ENCODE results near the gene SPACDR.

Gene SPACDR

DNA sequence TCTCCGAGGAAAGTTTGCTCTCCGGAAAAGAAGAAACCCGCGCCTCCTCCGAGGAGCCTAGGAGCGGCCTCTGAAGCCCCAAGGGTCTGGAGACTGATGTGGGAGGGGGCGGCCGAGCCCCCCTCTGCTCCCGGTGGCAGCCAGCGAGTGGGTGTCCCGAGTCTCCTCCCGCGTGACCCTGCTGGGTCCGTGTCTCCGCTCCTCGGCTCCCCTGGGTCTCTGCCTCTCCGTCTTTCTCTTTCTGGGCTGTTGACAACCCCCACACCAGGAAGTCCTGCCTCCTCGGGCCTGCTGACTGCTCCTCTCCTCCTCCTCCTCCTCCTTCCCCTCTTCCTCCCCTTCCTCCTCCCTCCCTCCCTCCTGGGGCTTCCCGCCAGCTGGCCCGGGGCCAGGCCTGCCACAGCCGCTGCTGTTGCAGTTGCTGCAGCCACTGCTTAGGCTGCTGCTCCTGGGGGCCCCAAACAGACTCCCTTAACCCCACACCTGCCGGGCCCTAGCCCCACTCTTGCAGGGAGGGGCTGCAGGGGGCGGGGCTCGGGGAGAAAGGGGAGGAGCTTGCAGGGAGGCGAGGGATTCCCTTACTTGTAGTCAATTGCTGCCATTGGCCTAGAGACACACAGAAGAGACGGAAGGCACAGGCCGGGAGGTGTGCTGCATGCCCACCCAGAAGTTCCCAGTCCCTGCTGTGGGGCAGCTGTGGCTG, 15.0 kb upstream of the SPACDR start, which contains the start of gene TSC22D4:
TSC22D4 (minus strand) TSS at position 257 of the 703 bp plus-strand sequence. CDS start 1,176 bp downstream, outside the sequence.
- ATAC-seq (replicated peaks) (peak; percentile 74), DNase-seq (peak; percentile 88)
- no peaks in the 10 kb centered on the region for H3K9me3 Mint-ChIP-seq
- H3K27ac Mint-ChIP-seq, result peak within 1 kb of the TSS; percentile 96
- H3K4me3 Mint-ChIP-seq, result peak within 1 kb of the TSS; percentile 83 to 85
- peaks cover 30 to 40% of the 10 kb centered on the region in 2 donors for H3K36me3 Mint-ChIP-seq
- peaks cover 25 to 54% of the 10 kb centered on the region in 2 donors for H3K4me1 Mint-ChIP-seq
- no peaks in the 10 kb centered on the region for H3K27me3 Mint-ChIP-seq

DNA sequence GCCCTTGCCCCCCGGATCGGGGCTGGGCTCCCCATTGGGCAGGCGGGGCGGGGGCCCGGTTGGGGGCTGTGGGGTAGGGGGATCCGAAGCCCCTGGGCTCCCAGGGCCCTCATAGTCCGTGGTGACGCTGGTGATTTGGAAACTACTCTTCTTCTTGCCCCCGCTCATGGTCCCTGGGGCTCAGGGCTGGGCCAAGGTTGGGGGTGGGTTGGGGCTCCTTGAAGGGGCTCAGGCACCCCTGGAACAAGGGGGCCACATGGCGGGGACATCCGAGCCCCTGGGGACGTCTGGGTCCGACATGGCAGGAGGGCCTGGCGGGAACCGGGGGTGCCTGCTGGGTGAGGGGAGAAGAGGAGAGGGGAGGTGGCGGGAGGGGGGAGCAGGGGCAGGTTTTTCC, 13.8 kb upstream of the SPACDR start:
- H3K4me1 Mint-ChIP-seq, result peaks cover 33 to 64% of the 10 kb centered on the region in 2 donors
- H3K27ac Mint-ChIP-seq, result peak overlapping the region; percentile 96
- no peak for DNase-seq
- H3K9me3 Mint-ChIP-seq, result peaks cover 0 to 1% of the 10 kb centered on the region in 2 donors
- peaks cover 40 to 53% of the 10 kb centered on the region in 2 donors for H3K36me3 Mint-ChIP-seq
- no peaks in the 10 kb centered on the region for H3K27me3 Mint-ChIP-seq
- peak overlapping the region; percentile 83 to 85 for H3K4me3 Mint-ChIP-seq
- ATAC-seq (replicated peaks), result no peak

DNA sequence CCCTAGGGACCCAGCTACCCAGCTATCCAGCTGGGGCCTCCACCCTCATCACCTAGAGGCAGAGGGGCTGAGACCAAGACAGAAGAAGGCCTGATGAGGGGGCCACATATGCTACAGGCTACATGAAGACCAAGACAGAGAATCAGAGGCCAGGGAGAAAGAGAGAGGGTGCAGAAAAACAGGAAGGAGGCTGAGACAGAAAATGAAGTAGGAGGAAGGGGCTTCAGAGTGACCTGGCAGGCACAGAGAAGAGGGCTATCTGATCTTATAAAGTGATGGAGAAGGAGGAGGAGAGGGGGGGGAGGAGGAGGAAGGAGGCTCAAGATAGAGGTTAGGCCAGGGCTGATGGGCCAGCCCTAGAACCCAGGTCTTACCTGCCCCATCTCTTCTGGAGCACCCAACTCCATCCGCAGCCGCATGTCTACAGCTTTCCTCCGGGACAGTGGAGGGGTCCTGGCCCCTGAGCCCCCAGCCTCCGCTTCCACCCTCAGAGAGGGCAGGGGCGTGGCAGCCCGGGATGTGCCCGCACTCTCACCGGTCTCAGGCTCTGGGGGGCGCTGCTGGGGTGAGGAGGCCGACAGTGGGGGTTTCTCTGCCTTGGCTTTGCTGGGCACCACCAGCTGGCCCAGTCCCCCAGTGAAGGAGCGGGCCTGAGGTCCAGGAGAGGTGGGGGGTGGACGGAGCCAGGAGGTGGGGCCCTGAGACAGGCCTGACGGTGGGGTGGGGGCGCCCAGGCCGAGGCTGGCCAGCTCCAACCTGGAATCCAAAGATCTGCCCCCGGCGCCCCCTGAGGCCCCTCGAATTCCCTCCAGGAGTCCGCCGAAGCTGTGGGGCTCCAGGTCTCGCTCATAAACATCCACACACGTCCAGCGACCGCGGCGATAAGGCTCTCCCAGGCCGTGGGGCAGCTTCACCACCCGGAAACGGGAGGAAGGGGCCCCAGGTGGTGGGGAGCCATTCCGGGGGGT, 13.1 kb upstream of the SPACDR start:
- Mint-ChIP-seq H3K36me3 (peaks cover 42 to 56% of the 10 kb centered on the region in 2 donors), H3K27ac (peak overlapping the region; percentile 92), H3K27me3 (no peaks in the 10 kb centered on the region), H3K4me1 (peaks cover 32 to 62% of the 10 kb centered on the region in 2 donors), H3K4me3 (peak overlapping the region; percentile 83 to 85), H3K9me3 (peaks cover 0 to 1% of the 10 kb centered on the region in 2 donors)
- no peak for DNase-seq
- no peak for ATAC-seq (replicated peaks)

DNA sequence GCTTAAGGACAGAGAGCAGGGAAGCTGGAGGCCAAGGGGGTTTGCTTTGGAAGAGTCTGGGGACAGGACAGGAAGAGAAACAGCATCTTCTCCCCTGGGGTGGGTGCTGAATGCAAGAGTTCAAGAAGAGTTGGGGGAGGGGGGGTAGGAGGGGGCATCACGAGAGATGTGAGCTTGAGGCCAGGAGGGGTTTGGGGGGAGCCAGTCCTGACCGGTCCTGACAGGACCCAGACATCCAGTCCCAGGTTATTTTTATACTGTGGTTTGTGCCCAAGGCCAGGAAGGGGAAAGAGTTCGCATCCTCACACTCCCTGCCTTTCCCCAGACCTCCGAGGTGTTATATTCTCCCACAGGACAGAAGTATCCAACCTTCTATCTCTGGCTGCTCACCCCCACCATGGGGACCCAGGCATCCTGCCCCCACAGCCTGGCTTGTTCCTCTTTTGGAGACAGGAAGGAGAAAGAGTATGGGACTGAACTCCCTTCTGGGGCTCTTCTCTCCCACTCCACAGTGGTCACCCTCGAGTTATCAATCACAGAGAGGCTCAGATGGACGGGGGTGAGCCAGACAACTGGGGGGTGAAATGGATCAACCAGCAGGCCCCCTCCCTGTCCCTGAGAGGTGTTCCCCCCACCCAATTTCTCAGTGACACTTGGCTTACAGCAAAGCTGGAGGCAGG, 12.2 kb upstream of the SPACDR start:
- Mint-ChIP-seq H3K36me3 (peaks cover 48 to 60% of the 10 kb centered on the region in 2 donors), H3K9me3 (peaks cover 0 to 1% of the 10 kb centered on the region in 2 donors), H3K4me3 (peak overlapping the region; percentile 83 to 85), H3K4me1 (peaks cover 35 to 63% of the 10 kb centered on the region in 2 donors), H3K27me3 (no peaks in the 10 kb centered on the region), H3K27ac (peak overlapping the region; percentile 92)
- ATAC-seq (replicated peaks) (no peak), DNase-seq (no peak)

DNA sequence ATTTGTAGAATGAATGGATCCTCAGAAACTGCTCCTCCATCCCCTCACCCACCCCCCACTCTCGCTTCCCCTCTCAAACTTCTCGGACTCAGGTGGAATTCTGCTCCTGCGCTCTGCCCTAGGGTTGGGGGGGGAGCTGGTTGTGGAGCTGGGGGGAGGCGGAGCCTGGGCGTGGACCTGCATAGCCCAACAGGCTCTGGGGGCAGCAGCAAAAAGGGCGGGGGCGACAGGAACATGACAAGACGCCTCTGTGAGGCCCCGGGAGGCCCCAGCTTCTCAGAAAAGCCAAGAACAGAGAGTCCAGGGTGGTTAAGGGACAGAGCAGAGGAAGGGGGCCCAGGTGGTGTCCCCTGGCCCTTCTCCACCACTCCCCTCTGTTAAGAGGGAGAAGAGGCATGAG, 11.5 kb upstream of the SPACDR start:
- peaks cover 38 to 59% of the 10 kb centered on the region in 2 donors for H3K4me1 Mint-ChIP-seq
- no peak for DNase-seq
- no peak for ATAC-seq (replicated peaks)
- peak overlapping the region; percentile 83 to 85 for H3K4me3 Mint-ChIP-seq
- H3K36me3 Mint-ChIP-seq, result peaks cover 50 to 65% of the 10 kb centered on the region in 2 donors
- peak overlapping the region; percentile 92 for H3K27ac Mint-ChIP-seq
- H3K9me3 Mint-ChIP-seq, result peaks cover 0 to 1% of the 10 kb centered on the region in 2 donors
- no peaks in the 10 kb centered on the region for H3K27me3 Mint-ChIP-seq

DNA sequence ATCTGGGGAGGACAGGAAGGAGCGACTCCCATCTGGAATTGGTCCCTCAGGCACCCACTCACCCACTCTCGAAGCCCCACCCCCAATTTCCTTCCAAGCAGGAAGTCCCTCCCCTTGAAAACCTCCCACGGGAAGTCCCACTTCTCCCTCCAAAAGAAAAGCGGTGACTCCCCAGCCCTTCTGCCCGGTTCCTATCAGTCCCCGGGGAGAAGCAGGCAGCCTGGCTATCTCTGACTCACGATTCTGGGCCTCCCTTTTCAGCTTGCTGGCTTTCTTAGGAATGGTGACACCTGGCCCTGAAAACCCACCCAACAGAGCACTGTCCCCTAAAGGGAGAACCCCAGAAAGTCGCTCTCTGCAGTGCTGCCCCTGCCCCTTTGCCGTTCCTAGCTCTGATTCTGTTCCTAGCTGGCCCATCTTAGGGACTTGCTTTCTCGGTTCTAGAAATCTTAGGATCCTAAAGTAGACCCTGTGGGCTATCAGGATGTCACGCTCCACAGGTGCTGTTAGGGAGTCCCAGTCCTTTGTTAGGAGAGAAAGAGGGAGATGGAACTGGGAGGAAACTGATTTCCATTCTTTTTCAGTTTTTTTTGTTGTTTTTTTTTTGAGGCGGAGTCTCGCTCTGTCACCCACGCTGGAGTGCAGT, 8.9 kb upstream of the SPACDR start:
- DNase-seq, result peak; percentile 67
- ATAC-seq (replicated peaks), result peak; percentile 52 to 75
- Mint-ChIP-seq H3K4me3 (peak overlapping the region; percentile 62 to 73), H3K36me3 (peaks cover 53 to 62% of the 10 kb centered on the region in 2 donors), H3K4me1 (peaks cover 43 to 66% of the 10 kb centered on the region in 2 donors), H3K27ac (peak overlapping the region; percentile 91), H3K27me3 (no peaks in the 10 kb centered on the region), H3K9me3 (peaks cover 0 to 1% of the 10 kb centered on the region in 2 donors)

DNA sequence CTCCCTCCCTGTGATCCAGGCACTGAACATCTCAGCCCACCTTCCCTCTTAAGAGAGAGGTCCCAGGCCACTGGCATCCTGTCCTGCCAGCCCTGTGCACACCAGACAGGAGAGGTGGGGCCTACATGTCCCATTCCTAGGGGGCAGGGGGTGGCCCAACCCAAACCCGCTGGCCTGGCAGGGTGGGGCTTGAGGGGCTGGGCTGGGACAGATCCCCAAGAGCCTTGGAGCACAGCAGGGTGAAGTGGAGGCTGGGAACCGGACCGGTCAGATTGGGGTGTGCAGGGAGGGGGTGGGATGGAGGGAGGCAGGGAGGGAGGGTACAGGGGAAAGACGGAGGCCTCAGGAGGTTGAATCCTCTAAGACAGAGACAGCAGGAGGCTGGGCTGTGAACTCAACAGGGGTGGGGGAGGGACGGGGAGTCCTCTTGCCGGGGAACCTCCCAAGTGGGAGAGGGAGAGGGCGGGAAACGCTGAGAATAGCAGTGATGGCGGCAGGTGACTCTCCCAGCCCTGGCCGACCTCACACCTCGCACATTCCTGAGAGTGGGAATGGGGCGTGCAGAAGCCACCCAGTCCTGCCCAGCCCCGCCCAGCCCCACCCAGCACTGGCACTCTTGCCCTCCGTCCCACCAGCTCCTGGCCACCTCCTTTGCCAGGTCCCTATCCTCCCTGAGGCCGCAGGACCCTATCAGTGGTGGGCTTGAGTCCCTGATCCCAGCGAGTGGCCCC, 8.2 kb upstream of the SPACDR start:
- H3K4me1 Mint-ChIP-seq, result peaks cover 43 to 65% of the 10 kb centered on the region in 2 donors
- peak overlapping the region; percentile 62 to 73 for H3K4me3 Mint-ChIP-seq
- no peak for DNase-seq
- no peaks in the 10 kb centered on the region for H3K27me3 Mint-ChIP-seq
- peaks cover 55 to 65% of the 10 kb centered on the region in 2 donors for H3K36me3 Mint-ChIP-seq
- H3K27ac Mint-ChIP-seq, result peak overlapping the region; percentile 91
- no peak for ATAC-seq (replicated peaks)
- peaks cover 0 to 1% of the 10 kb centered on the region in 2 donors for H3K9me3 Mint-ChIP-seq

DNA sequence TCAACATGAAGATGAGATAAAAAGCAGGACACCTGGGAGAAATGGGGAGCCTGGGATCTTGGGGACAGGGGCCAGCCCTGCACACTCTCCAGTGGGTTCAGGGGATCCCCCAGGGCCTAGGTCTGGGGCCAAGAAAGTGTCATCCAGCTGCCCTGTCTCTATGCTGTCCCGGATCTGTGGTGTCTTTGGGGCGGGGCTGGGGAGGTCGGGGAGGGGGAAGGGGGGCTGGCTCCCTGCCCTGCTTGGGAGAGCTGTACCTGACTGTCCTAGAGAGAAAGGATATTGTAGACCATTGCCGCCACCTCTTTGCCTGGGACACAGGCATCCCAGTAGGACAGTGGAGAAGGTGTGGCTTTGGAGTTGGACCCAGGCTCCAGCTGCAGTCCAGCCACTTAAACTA, 7.0 kb upstream of the SPACDR start:
- Mint-ChIP-seq H3K27me3 (no peaks in the 10 kb centered on the region), H3K9me3 (peaks cover 0 to 1% of the 10 kb centered on the region in 2 donors), H3K27ac (peak overlapping the region; percentile 89), H3K4me1 (peaks cover 43 to 64% of the 10 kb centered on the region in 2 donors), H3K4me3 (no peak overlapping the region), H3K36me3 (peaks cover 55 to 64% of the 10 kb centered on the region in 2 donors)
- DNase-seq (no peak), ATAC-seq (replicated peaks) (no peak)

DNA sequence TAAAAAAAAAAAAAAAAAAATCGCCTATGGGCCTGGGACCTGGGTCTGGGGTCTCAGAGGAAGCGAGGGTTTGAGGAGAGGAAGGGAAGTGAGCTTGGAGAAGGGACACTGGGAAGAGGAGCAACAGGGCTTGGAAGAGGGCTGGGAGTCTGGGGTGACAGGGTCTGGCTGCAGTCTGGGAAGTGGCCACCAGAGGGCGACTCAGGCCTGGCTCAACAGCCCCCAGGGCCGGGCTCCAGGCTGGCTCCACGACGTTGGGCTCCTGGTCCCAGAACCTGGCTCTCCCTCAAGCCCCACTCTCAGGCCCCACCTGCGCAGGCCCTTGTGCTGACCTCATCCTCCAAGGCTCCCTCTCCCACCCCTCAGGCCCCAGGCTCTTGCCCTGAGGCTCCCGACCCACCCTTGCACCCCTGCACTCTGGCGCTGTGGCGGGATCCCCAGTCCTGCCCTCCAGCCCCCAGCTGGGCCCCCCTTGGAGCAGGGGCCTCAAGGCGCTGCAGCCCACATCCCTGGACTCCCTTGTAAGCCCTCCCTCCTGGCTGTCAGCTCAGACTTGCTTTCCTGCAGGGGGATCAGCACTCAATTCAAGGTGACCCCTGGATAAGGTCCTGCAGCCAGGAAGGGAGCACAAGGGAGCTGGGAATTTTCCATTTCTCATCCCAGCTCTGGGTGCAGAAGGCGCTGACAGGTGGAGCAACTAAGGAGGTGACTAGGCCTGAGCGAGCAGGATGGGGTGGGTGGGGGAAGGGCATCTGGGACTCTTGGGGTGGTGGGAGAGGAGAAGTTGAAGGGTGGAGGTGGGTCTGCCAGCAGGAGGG, 5.4 kb upstream of the SPACDR start:
- ATAC-seq (replicated peaks) (peak; percentile 68 to 77), DNase-seq (peak; percentile 53)
- peaks cover 34 to 58% of the 10 kb centered on the region in 2 donors for H3K4me1 Mint-ChIP-seq
- H3K27ac Mint-ChIP-seq, result peak overlapping the region; percentile 25
- H3K9me3 Mint-ChIP-seq, result peaks cover 0 to 1% of the 10 kb centered on the region in 2 donors
- H3K36me3 Mint-ChIP-seq, result peaks cover 51 to 63% of the 10 kb centered on the region in 2 donors
- H3K4me3 Mint-ChIP-seq, result peak overlapping the region in 1 of 2 donors; percentile 25
- no peaks in the 10 kb centered on the region for H3K27me3 Mint-ChIP-seq

DNA sequence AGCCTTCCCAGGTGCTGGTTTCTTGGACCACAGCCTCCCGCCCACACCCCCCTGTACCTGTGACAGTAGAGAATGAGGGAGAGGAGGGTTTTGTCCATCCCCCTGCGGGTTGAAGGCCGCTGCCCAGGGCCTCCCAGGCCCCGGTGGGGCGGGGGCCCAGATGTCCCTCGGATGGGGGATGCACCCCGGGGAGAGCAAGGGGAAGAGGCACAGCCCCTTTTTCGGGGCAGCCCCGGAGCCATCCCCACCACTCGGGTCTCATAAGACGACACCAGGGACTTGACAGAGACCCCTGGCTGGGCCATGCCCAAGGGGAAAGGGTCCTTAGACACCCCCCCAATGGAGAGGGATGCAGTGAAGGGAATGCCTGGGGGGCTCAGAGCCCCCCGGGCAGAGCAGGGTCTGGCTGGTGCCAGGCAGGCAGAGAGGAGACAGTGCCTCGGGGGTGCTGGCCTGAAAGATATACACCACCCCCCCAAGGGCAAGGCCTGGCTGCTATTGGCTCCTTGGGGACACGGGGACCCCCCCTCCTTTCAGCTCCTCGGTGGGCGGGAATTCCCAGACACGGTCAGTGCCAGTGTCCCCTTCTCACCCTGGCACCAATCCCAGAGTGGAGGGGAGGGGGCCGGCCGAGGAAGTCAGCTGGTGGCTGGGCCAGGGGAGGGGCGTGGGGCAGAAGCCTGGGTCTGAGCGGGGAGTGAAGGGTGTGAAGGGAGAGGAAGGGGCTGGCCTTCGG, 3.7 kb upstream of the SPACDR start:
- ATAC-seq (replicated peaks) (no peak), DNase-seq (no peak)
- Mint-ChIP-seq H3K27ac (no peak overlapping the region), H3K27me3 (no peaks in the 10 kb centered on the region), H3K36me3 (peaks cover 47 to 58% of the 10 kb centered on the region in 2 donors), H3K4me1 (peaks cover 24 to 41% of the 10 kb centered on the region in 2 donors), H3K4me3 (no peak overlapping the region), H3K9me3 (no peaks in the 10 kb centered on the region)

DNA sequence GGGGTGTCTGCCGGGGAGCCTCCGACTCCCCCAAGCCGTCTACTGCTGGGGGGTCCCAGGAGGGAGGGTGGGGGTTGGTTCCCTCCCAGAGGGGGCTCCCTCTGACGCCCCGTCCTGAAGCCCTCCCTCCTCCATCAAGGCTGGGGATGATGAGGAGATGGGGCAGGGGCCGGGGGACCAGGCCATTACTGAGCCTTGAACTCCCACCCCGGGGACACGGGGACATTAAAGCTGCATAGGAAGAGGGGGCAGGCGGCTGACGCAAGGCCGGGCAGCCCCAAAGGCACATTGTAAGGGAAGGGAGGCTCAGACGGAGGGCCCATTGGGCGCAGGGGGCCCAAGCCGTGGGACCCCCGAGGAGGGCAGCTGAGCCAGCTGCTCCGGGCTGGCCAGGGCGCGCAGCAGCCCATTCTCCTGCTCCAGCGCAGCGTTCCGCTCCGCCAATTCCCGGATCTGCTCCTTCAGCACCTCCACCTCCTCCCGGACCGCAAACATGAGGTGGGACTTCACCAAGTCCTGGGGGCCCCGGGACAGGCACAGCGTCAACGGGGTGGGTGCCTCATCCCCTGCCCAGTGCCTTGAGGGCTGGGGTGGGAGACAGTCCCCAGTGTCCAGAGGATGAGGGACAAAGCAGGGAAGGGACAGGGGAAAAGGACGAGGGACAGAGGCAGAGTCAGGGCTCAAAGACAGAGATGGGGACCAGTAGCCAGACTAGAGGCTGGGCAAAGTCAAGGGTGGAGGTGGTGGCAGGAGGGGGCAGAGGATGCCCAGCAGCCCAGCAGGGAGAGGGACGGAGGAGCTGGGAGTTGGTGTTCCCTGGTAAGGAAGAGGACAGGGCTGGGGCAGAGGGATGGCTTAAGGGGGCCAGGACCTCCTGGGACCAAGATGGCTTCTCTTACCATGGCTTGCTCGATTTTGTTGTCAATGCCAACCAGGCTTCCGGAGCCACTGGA, 2.9 kb upstream of the SPACDR start:
- peak overlapping the region; percentile 12 to 34 for H3K4me3 Mint-ChIP-seq
- peak overlapping the region; percentile 60 for H3K27ac Mint-ChIP-seq
- no peak for ATAC-seq (replicated peaks)
- H3K9me3 Mint-ChIP-seq, result no peaks in the 10 kb centered on the region
- H3K4me1 Mint-ChIP-seq, result peaks cover 19 to 37% of the 10 kb centered on the region in 2 donors
- no peaks in the 10 kb centered on the region for H3K27me3 Mint-ChIP-seq
- peaks cover 43 to 56% of the 10 kb centered on the region in 2 donors for H3K36me3 Mint-ChIP-seq
- no peak for DNase-seq

All from stimulated activated naive B cell treated with anti-CD40 and anti-IgM and Interleukin-4, amounts not matched to agents 10 μg/mL and 1 μg/mL and 100 μg/mL, for 72 hours (primary cell).